ENCODE measurements around the gene CFAP61.
"Not testable (repeated sequence)": the region's sequence is repeated elsewhere in the genome, so short reads cannot be mapped to it uniquely, and the experiment has no call there.

The CFAP61 gene

DNA sequence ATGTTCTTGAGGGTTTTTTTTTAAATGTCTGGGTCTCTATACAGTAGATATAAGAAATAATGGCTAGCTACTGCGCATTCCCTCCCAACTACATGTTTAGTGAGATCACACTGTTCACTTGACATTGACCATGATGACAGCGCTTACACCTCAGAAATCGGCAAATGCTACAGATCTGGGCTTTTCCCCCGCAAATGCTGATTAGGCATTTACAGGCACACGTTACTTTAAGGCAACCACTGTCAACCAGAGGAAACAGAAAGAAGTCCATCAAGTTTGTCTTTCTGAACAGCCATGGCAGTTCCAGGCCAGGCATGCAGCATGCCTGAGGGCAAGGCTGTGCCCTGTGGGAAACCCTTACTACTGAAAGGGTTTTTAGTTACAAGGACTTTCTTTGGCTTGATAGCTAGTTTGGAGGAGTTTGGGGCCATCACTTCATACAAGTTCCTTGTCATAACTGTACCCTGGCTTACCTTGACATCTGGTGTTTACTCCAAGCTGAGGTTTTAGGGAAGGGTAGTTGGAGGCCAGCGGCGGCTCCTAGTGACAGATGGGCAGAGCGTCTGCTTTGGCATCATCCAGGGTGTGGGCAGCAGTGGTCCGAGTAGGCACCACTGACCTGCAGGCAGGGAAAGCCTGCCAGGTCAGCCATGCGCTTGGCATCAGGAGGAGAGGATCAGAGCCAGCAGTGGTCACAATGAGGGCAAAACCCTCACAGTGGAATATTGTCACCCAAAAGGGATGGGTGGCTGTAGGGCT is 43.0 kb downstream of the CFAP61 start:
- no peak for DNase-seq

DNA sequence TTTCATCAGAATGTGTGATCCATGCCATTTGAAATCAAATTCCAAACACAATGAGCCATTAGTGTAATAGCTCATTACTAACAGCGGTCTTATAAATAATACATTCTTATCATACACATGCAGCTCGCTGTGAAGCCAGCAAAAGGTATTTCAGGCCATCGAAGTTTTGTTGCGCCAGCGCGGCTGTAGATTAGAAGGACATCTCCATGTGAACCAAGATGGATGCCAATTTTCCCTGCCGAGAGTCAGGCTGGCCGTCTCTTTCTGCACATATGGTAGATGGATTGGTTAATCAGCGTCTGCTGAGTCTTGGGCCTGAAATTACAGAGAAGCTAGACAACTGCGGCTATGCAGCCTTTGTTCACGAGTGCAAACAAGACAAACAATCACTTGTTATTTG is 44.1 kb downstream of the CFAP61 start:
- DNase-seq, result peak; percentile 10

DNA sequence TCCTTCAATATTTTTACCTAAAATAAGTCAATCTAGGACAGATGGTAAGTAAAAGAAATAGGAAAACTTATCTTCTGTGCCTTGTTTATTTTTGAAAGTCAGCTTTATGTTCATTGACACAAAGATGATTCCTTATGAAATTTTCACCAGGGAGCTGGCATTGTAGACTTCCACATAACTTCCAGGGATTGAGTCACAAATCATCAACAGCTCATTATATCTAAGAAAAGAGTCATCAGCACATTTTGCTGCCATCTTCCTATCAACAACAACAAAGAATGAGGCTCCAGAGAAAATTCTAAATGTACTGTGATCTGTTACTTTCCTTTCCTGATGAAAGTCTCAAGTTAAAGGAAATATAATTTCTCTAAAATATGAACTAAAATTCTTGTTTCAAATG is 48.5 kb downstream of the CFAP61 start:
- DNase-seq, result no peak

DNA sequence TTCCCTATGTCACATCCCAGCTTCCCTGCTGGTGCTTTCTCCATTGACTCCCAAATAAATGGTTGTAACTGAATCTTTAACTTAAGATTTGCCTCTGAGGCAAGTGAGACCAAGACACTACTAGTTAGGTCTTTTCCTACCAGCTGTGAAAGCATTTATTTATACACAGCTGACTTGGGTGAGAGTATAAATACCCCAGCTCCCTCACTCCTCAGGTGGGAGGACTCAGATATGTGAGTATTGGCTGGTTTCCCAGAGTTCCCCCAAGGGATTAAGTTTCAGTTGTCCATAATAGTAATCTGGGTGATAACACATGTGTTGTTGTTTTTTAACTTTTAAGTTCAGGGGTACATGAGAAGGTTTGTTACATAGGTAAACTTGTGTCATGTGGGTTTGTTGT is 49.8 kb downstream of the CFAP61 start:
- DNase-seq, result no peak

DNA sequence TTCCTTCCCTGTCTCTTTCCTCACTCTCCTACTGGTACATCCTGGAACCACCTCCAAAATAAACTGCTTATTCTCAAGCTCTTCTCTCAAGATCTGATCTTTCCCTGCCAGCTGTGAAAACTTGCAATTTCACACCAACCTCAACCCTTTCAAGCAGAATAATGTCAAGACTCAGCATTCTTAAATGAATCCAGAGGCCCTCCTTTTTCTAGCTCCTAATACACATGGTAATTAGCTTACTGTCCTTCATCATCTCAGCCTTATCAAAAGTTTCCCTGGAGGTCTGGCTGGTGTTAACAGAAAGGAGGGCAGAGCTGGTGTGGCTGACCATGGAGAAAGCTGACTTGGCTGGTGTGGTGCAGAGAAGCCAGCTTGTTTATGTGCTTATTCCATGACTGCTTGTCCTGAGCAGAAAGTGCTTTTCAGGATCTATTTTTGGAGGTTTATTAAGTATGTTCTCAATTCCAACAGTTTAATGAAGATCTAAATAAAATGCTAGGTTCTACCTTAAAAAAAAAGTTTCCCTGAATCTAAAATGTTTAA is 50.5 kb downstream of the CFAP61 start:
- DNase-seq, result no peak

DNA sequence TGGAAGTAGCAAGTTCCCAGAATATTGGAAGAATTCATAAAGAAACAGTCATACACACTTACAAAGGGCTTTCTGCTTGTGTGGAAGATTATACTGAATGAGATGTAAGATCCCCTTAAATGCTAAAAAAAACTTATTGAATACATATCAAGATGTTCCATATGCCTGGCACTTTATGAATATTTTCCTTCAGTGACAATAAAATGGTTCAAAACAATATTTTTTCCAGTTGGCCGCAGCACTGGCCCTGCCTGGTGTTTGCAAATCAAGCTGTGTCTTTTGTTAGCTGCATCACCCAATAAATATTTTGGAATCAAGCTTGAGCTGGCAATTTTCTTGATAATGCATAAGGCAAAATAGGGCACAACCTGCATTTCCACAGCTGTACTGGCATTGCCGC is 51.2 kb downstream of the CFAP61 start:
- DNase-seq, result no peak

DNA sequence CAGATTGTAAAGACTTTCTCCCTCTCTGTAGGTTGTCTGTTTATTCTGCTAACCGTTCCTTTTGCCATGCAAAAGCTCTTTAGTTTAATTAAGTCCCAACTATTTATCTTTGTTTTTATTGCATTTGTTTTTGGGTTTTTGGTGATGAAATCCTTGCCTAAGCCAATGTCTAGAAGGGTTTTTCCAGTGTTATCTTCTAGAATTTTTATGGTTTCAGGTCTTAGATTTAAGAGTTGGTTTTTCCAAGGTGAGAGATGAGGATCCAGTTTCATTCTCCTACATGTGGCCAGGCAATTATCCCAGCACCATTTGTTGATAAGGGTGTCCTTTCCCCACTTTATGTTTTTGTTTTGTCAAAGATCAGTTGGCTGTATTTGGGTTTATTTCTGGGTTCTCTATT is 70.9 kb downstream of the CFAP61 start:
- not testable (repeated sequence) for DNase-seq

DNA sequence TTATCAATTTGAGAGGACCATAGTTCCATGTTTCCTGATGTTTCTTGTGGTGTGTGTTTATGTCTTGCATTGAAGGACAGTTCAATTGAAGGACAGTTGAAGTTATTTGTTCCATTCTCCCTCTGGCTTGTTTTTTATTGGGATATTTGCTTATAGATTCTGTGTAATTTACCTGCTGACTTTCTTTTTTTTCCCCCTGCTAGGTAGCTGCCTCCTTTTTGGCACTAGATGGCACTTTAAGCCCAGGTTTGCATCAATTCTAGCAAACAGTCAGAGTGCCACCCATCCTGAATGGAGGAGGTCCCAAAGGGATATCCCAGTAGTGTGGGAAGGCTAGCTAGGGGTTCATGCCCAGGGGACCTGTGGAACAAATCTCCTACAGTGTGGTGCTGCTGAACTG is 78.1 kb downstream of the CFAP61 start:
- DNase-seq, result peak; percentile 36

DNA sequence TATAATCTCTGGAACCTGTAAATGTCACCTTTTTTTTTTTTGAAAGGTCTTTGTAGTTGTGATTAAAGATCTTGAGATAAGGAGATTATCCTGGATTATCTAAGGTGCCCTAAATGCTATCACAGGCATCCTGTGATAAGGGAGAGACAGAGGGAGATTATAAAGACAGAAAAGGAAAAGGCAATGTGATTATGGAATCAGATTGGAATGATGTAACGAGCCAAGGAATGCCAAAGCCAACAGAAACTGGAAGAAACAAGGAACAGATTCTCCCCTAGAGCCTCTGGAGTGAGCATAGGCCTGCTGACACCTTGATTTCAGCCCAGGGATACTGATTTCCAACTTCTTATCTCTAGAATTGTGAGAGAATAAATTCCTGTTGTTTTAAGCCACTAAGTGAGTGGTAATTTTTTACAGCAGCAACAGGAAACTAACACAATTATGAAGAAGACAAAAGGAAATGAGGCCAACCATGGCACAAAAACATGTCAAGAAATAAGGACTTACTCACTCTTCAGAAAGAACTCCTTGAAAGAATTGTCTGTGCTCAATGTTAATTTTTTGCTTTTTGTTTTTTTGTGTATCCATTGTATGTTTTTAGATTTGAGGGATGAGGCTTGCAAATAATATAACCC is 82.7 kb downstream of the CFAP61 start:
- DNase-seq, result no peak

DNA sequence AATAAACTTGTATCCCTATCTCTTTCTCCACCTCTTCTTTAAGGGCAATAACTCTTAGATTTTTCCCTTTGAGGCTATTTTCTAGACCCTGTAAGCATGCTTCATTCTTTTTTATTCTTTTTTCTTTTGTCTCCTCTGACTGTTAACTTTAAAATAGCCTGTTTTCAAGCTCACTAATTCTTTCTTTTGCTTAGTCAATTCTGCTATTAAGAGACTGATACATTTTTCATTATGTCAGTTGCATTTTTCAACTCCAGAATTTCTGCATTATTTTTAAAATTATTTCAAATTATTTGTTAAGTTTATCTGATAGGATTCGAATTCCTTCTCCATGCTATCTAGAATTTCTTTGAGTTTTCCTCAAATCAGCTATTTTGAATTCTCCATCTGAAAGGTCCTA is 84.0 kb downstream of the CFAP61 start:
- no peak for DNase-seq

DNA sequence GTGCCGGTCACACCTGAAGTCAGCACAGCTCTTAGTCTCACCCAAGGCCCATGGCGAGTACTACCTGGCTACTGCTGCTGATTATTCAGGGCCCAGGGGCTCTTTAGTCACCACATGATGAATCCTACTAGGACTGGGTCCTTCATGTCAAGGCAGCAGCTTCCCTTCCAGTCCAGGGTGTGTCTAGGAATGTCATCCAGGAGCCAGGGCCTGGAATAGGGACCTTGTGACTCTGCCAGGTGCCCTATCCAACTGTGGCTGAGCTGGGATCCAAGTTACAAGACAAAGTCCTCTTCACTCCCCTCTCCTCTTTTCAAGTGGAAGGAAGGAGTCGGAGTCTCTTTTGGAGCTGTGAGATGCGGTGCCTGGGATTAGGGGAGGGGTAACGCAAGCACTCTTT is 85.5 kb downstream of the CFAP61 start:
- DNase-seq, result no peak

DNA sequence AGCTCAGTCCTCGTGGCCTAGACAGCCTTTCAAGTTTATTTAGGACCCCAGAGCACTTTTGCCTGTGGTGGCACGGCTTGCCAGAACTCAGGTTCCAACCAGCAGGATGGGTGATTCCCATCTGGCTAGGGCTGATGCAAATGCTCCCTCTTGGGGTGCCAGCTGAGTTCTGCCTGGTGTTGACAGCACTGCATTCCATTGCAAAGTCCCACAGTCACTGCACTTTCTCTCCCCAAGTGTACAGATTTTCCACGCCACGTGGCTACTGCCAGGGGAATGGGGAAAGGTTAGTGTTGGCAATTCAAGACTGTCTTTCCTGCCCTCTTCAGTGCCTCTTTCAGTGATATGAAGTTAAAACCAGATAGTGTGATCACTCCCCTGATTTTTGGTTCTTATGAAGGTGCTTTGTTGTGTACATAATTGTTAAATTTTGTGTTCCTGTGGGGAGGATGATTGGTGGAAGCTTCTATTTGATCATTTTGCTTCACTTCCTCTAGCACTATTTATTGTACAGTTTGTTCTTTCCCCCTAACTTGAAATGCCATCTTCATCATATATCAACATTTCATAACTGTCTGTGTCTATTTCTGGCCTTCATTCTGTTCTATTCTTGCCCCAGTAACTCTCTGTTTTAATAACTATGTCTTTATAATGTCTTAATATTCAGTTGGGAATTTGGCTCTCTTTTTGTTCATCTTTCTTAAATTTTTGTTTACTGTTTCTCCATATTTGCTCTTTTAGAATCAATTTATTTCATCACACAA is 86.2 kb downstream of the CFAP61 start:
- DNase-seq, result no peak

DNA sequence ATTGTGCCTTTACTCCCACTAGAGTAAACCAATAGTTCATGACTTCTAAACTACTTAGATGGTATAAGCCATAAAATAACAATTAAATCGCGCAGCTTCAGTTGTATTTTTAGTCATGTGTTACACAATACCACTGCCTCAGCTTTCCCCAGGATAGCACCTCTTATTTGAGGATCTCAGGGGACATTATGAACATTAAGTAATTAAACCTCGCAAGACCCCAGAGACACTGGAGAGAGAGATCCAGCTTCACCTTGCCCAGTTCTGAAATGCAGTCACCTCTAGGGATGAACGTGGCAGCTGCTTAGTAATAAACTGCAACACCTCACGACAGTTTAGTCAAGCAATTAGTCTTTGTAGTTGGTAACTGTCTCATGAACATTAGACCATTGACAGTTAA is 87.1 kb downstream of the CFAP61 start:
- no peak for DNase-seq

DNA sequence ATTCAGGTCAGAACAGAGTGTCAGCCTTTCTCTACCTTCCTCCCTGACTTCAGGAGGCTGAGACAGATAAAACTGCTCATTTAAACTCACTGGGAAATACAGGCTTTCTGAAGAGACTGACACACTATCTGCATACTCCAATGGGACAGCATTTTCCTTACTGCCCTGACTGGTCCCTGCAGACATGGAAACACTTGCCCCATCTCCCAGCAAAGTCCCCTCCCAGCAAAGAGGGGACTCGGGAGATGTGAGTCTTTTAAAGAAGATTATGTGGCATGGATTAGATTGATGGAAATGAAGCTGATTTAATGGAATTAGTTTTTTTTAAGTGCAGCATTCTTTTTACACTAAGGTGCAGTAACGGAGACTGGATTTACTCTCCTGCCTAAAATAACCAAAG is 90.8 kb downstream of the CFAP61 start:
- DNase-seq, result no peak

DNA sequence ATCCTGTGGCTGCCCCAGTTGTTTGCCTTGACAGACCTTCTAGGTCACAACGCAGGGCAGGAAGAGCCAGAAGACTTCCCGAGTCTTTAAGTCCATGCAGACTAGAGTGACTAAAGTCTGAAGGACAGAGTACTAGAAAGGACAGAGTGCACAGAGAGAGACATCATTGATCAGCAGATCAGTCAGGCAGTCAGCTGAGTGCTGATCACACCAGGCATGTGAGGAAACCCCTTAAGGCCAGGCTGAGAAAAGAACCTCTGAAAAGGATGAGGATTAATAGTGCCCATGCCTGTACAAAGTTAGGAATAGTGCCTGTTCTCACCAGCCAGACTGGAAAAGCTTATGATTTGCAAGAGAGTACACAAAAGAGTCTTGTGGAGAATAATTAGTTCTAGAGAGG is 91.3 kb downstream of the CFAP61 start:
- no peak for DNase-seq

DNA sequence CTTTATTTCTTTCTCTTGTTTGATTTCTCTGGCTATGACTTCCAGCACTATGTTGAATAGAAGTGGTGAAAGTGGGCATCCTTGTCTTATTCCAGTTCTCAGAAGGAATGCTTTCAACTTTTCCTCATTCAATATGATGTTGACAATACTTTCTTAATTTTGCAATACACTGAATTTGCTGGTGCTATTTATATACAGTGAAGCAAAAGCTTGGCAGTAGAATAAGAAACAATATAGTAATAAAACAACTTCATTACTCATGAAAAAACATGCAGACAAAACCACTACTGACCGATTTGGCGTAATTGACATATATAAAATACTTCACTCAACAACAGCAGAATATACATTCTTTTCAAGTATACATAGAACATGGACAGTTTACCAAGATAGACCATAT is 96.4 kb downstream of the CFAP61 start:
- no peak for DNase-seq

DNA sequence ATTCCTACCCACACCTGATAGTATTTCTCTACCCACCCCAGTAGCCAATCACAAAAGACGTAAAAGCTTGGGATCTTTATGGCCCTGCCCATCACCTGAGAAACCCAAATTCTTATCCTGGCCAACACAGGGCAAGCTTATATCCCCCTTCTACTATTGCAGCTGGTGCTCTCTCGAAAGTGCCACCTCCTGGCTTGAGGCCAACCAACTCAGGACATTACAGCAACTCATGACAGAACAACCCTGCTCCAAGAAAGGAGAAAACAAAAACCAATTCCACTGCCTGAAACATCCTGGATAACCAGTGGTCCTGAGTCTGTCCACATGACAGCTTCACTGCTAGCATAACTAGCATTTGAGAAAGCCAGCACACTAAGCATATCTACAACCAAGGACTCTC is 97.9 kb downstream of the CFAP61 start:
- no peak for DNase-seq

DNA sequence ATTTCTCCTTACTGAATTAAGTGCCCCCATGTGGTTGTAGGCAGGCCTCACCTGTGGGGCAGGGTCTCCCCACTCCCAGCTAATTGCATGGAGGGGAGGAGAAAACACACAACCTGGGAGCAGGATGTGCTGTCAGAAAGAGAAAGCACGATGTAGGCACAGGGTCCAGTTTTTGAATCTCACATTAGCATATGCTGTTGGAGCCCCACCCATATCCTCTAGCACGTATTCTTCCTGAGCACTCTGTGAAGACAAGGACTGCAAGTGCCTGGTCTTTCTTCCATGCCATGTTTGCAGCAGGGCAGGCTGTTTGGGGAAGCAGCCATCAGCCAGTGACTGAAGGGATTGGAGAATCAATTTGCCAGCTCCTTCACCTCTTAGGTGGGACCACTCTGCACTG is 108.2 kb downstream of the CFAP61 start:
- DNase-seq, result no peak

DNA sequence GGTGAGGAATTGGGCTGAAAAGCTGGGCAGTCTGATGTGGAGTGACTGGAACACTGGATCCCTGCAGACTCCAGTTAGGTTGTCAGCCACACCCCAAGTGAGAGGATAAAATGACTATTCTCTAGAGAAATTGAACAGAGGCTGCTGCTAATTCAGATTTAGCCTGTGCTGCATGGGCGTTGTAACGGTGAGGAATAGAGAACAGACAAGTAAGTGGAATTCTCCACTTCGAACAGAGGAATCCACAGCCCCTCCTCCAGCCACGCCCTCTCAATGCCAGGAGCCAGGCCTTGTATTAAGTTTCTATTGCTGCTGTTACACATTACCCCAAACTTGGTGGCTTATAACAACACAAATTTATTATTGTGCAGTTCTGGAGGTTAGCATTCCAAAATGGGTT is 109.3 kb downstream of the CFAP61 start:
- no peak for DNase-seq

DNA sequence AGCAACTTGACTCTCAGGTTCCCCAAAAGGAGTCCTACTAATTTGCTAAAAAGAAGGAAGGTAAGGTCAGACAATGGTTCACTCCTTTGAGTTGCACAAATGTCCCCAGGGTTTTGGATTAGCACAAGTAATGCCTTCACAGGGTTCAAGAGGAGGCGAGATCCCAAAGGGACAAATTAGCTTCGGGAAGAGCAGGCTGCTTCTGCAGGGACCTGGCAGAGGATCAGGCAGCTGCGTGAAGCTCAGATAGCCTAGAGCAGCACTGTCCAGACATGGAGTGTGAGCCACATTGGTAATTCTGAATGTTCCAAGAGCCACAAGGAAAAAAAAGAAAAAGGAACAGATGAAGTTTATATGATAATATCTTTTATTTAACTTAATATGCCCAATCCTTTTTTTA is 115.4 kb downstream of the CFAP61 start:
- no peak for DNase-seq

DNA sequence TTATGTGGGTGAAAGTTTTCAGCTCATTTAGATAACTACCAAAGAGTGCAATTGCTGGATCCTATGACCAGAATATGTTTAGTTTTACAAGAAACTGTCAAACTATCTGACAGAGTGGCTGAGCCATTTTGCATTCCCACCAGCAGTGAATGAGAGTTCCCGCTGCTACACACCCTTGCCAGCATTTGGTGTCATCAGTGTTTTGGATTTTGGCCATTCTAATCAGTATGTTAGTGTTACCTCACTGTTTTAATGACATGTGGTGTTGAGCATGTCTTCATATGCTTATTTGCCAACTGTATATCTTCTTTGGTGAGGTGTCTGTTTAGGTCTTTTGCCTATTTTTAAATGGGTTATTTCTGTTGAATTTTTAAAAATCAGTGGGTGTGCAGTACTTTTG is 120.9 kb downstream of the CFAP61 start:
- no peak for DNase-seq

DNA sequence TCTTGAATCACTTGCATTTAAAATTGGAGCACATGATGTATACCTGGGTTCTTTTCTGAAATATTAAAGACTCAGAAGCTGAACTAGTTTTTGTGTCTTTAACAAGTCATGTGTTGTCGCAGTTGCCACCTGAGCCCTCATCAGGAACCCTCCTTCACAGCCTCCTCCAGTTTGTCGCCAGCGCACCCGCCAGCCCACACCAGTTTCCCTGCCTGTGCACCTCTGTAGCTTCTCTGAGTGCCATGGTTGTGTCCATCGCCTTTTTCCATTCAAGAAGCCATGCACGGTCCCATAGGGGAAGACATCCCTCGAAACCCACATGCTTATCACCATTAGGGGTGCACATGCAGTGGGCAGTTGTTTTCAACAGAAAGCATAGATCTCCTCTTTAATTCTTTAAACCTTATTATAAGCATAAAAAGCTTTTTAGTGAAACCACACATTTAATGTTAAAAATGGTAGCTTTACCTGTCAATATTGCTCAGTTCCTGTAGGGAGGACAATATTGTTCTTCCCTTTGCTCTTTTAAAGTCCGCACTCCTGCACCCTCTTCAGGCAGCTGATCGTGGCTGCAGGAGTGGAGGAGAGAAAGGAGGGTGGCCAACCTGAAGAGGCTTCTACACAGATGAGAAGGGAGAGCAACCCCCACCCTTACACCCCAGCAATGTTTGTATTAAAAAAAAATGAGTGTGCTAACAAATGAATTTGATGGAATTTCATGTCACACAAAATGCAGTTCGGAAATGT is 121.9 kb downstream of the CFAP61 start:
- no peak for DNase-seq

DNA sequence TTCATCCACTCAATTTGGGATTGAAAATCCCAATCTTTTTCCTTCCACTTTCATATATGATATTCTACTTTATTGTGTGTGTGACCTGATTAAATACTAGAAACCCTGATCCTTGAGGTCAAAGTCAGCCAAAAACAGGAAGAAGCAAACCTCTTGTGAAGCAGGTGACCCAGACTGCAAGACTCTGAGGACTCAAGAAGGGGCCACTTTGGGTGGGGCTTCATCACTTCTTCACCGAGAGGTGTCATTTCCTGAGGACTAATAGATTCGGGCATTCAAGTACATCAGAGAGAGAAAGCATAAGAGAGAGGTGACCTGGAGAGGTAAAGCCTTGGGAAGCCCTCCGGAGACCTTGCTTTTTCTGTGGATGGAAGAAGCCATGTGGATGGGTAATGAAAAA is 129.0 kb downstream of the CFAP61 start:
- DNase-seq, result no peak
